ENCODE results near the gene AHDC1. TPM values are rescaled to one million over a fixed set of nuclear protein-coding genes. Genes with fewer than 3 reads are reported as not detected.

AHDC1 gene
- total and polyA plus RNA-seq, 9 of the 15 experiments (the other 6 are each of a cell fraction or from before 2014, with no cell fraction given) = 0.21 to 36.4 (median 4.7) TPM

- TF ChIP-seq TSHZ1 (CRISPR knock-in tag; IDR thresholded peaks at IDR 0.05) (no peak), ZNF436 (CRISPR knock-in tag; IDR thresholded peaks at IDR 0.05) (no peak), ZBTB5 (IDR thresholded peaks at IDR 0.05) (no peak), ELF1 (tag; IDR thresholded peaks at IDR 0.05) (no peak), ETS1 (conservative IDR thresholded peaks at IDR 0.05; ENCODE audit: control insufficient read depth, low read depth, low read length) (no peak), ZNF830 (CRISPR knock-in tag; IDR thresholded peaks at IDR 0.05) (no peak), POLR2H (tag; IDR thresholded peaks at IDR 0.05; ENCODE audit: low read depth) (no peak), MBD1 (CRISPR knock-in tag; IDR thresholded peaks at IDR 0.05) (no peak), RUNX1 (IDR thresholded peaks at IDR 0.05; ENCODE audit: low read depth) (no peak), ZNF212 (CRISPR knock-in tag; IDR thresholded peaks at IDR 0.05) (no peak), ZNF224 (CRISPR knock-in tag; IDR thresholded peaks at IDR 0.05) (no peak), ATF4 (CRISPR knock-in tag; IDR thresholded peaks at IDR 0.05) (no peak), ARID4B (CRISPR knock-in tag; IDR thresholded peaks at IDR 0.05) (no peak)
These were observed 46.7 kb upstream of the AHDC1 start (continued) for GRCh38 chr1:27650539-27651175.

Measured in K562 (cell line).